Osteoblast (primary cell): ENCODE data around the gene CAMK2G. TPM values are rescaled to one million over a fixed set of nuclear protein-coding genes. Genes with fewer than 3 reads are reported as not detected.

Experiments used
- DNase-seq: peaks from one replicate; pipeline ENCODE4 v3.0.0; 2011; ENCODE audit warnings: low spot score, mixed read lengths; ENCODE audit not compliant: insufficient read length; ENCODE audit errors: missing footprints
- H2AFZ ChIP-seq: 2 replicates; pipeline ENCODE4 v1.6.0; 2011; ENCODE audit warnings: mild to moderate bottlenecking, low read length
- H3K27ac ChIP-seq: 2 replicates; pipeline ENCODE4 v1.5.1; 2011; ENCODE audit warnings: mild to moderate bottlenecking, low read depth, low read length, moderate library complexity
- H3K27me3 ChIP-seq: 2 replicates; pipeline ENCODE4 v1.6.0; 2012; ENCODE audit warnings: mild to moderate bottlenecking, control low read depth, inconsistent platforms, low read length, moderate library complexity; ENCODE audit not compliant: insufficient read depth
- H3K36me3 ChIP-seq: 2 replicates; pipeline ENCODE4 v1.5.1; 2011; ENCODE audit warnings: mild to moderate bottlenecking, low read length, control low read depth, moderate library complexity; ENCODE audit not compliant: insufficient read depth
- H3K4me1 ChIP-seq: 2 replicates; pipeline ENCODE4 v1.5.1; 2011; ENCODE audit warnings: mild to moderate bottlenecking, low read length, control low read depth, moderate library complexity; ENCODE audit not compliant: insufficient read depth
- H3K4me2 ChIP-seq: 2 replicates; pipeline ENCODE4 v1.6.0; 2011; ENCODE audit warnings: mild to moderate bottlenecking, low read length; ENCODE audit not compliant: insufficient read depth
- H3K4me3 ChIP-seq: fragments of 200-600 bp; sonication (generic); 3 replicates; pipeline ENCODE4 v1.5.1; 2012; ENCODE audit warnings: mild to moderate bottlenecking, low read length, inconsistent platforms; ENCODE audit not compliant: insufficient read depth
- H3K79me2 ChIP-seq: 2 replicates; pipeline ENCODE4 v1.6.0; 2012; ENCODE audit warnings: mild to moderate bottlenecking, low read length, control low read depth, inconsistent platforms; ENCODE audit not compliant: insufficient read depth
- H3K9me3 ChIP-seq: 2 replicates; pipeline ENCODE4 v1.5.1; 2011; ENCODE audit warnings: low read depth, low read length, control low read depth
- H4K20me1 ChIP-seq: 2 replicates; pipeline ENCODE4 v1.6.0; 2012; ENCODE audit warnings: mild to moderate bottlenecking, low read length, control low read depth; ENCODE audit not compliant: insufficient read depth
- CTCF ChIP-seq: IDR thresholded peaks from 2 replicates; pipeline ENCODE4 v1.5.1; 2011; ENCODE audit warnings: mild to moderate bottlenecking, low read depth, low read length, moderate library complexity; ENCODE audit errors: extremely low read depth
- total RNA-seq: library from RNA; depleted of rRNA; stranded (reverse); fragments of >200 nt; gene quantifications from 2 replicates; pipeline ENCODE4 v1.2.3, GENCODE V29; 2012

The CAMK2G gene
- total RNA-seq, 1 donor: 22.4 TPM

- Histone ChIP-seq H3K9me3 (no peaks in the 10 kb centered on the region), H3K27me3 (no peaks in the 10 kb centered on the region), H3K27ac (peak overlapping the region; percentile 86), H3K4me1 (peaks cover 23% of the 10 kb centered on the region), H4K20me1 (peaks cover 34% of the 10 kb centered on the region), H3K79me2 (peaks cover 76% of the 10 kb centered on the region), H3K36me3 (peaks cover 26% of the 10 kb centered on the region), H3K4me2 (peak overlapping the region; percentile 94), H3K4me3 (peak overlapping the region; percentile 91), H2AFZ (no peak overlapping the region)
- no peak for TF ChIP-seq CTCF
- DNase-seq: peak; percentile 92
Measured at GRCh38 chr10:73786512-73786885, 87.9 kb downstream of the CAMK2G start.

- peak overlapping the region; percentile 91 for H3K4me3 ChIP-seq
- H3K27ac ChIP-seq: peak overlapping the region; percentile 86
- H3K79me2 ChIP-seq: peaks cover 79% of the 10 kb centered on the region
- peaks cover 20% of the 10 kb centered on the region for H3K36me3 ChIP-seq
- peak overlapping the region; percentile 61 for H2AFZ ChIP-seq
- no peaks in the 10 kb centered on the region for H3K27me3 ChIP-seq
- peak overlapping the region; percentile 94 for H3K4me2 ChIP-seq
- peaks cover 34% of the 10 kb centered on the region for H4K20me1 ChIP-seq
- DNase-seq: peak; percentile 94
- H3K4me1 ChIP-seq: peaks cover 27% of the 10 kb centered on the region
- no peak for TF ChIP-seq CTCF
- no peaks in the 10 kb centered on the region for H3K9me3 ChIP-seq
Measured at GRCh38 chr10:73785721-73786511, 88.4 kb downstream of the CAMK2G start.

GRCh38 chr10:73785211-73785720, 89.1 kb downstream of the CAMK2G start, which contains the start of gene ZSWIM8:
Gene ZSWIM8, plus strand, starts transcription at chr10:73785606. Its CDS starts 273 bp downstream, at chr10:73785879.
- no peaks in the 10 kb centered on the region for H3K9me3 ChIP-seq
- peak; percentile 99 for DNase-seq
- H2AFZ ChIP-seq: peak within 1 kb of the TSS; percentile 94
- peaks cover 85% of the 10 kb centered on the region for H3K79me2 ChIP-seq
- peak within 1 kb of the TSS; percentile 94 for H3K4me2 ChIP-seq
- H4K20me1 ChIP-seq: peaks cover 34% of the 10 kb centered on the region
- peak within 1 kb of the TSS; percentile 86 for H3K27ac ChIP-seq
- H3K27me3 ChIP-seq: no peaks in the 10 kb centered on the region
- peaks cover 17% of the 10 kb centered on the region for H3K36me3 ChIP-seq
- peaks cover 33% of the 10 kb centered on the region for H3K4me1 ChIP-seq
- no peak for TF ChIP-seq CTCF
- H3K4me3 ChIP-seq: peak within 1 kb of the TSS; percentile 91

- peaks cover 77% of the 10 kb centered on the region for H3K79me2 ChIP-seq
- no peaks in the 10 kb centered on the region for H3K27me3 ChIP-seq
- H2AFZ ChIP-seq: no peak overlapping the region
- peak overlapping the region; percentile 72 for H3K27ac ChIP-seq
- no peaks in the 10 kb centered on the region for H3K9me3 ChIP-seq
- peak overlapping the region; percentile 94 for H3K4me2 ChIP-seq
- peaks cover 17% of the 10 kb centered on the region for H4K20me1 ChIP-seq
- H3K4me3 ChIP-seq: peak overlapping the region; percentile 86
- H3K36me3 ChIP-seq: peaks cover 21% of the 10 kb centered on the region
- no peak for TF ChIP-seq CTCF
- DNase-seq: peak; percentile 51
- H3K4me1 ChIP-seq: peaks cover 36% of the 10 kb centered on the region
Measured at GRCh38 chr10:73782749-73783085, 91.6 kb downstream of the CAMK2G start.
